HUES64 (cell line): Measurements from ENCODE around the gene DCDC2C.

Source experiments
- H3K27ac ChIP-seq: 2 replicates; pipeline ENCODE4 v1.7.0; 2013; ENCODE audit warnings: low read depth, low read length, inconsistent platforms
- H3K27me3 ChIP-seq: 2 replicates; pipeline ENCODE4 v1.6.1; 2013; ENCODE audit warnings: mild to moderate bottlenecking, low read length; ENCODE audit not compliant: insufficient read depth
- H3K36me3 ChIP-seq: 2 replicates; pipeline ENCODE4 v1.6.1; 2013; ENCODE audit warnings: mild to moderate bottlenecking, low read length; ENCODE audit not compliant: insufficient read depth
- H3K4me1 ChIP-seq: 2 replicates; pipeline ENCODE4 v1.6.1; 2013; ENCODE audit warnings: mild to moderate bottlenecking, low read length, moderate library complexity; ENCODE audit not compliant: insufficient read depth
- H3K4me3 ChIP-seq: 2 replicates; pipeline ENCODE4 v1.5.1; 2013; ENCODE audit warnings: mild to moderate bottlenecking, low read length, moderate library complexity
- H3K9ac ChIP-seq: 2 replicates; pipeline ENCODE4 v1.6.1; 2013; ENCODE audit warnings: mild to moderate bottlenecking, low read depth, low read length
- H3K9me3 ChIP-seq: 2 replicates; pipeline ENCODE4 v1.6.1; 2013; ENCODE audit warnings: low read depth, low read length; ENCODE audit not compliant: insufficient read depth
- WGBS: fragments of 150-250, 120-280 bp; methylation state at CpG from one replicate; pipeline ENCODE4 v1.1.7; 2013; ENCODE audit warnings: missing lambda C conversion rate; 5-methylcytosine and 5-hydroxymethylcytosine counted together

The DCDC2C gene

GRCh38 chr2:3876685-3877084 lies 173.3 kb downstream of the DCDC2C start:
- no peak overlapping the region for H3K4me3 ChIP-seq
- H3K27ac ChIP-seq: no peak overlapping the region
- no peak overlapping the region for H3K9ac ChIP-seq
- peaks cover 2% of the 10 kb centered on the region; the same call in 1 of the 2 replicates for H3K9me3 ChIP-seq
- 62% methylated on average over 2 of the region's 3 CpGs for WGBS
- no peaks in the 10 kb centered on the region for H3K4me1 ChIP-seq
- no peaks in the 10 kb centered on the region for H3K27me3 ChIP-seq
- no peaks in the 10 kb centered on the region for H3K36me3 ChIP-seq

DNA sequence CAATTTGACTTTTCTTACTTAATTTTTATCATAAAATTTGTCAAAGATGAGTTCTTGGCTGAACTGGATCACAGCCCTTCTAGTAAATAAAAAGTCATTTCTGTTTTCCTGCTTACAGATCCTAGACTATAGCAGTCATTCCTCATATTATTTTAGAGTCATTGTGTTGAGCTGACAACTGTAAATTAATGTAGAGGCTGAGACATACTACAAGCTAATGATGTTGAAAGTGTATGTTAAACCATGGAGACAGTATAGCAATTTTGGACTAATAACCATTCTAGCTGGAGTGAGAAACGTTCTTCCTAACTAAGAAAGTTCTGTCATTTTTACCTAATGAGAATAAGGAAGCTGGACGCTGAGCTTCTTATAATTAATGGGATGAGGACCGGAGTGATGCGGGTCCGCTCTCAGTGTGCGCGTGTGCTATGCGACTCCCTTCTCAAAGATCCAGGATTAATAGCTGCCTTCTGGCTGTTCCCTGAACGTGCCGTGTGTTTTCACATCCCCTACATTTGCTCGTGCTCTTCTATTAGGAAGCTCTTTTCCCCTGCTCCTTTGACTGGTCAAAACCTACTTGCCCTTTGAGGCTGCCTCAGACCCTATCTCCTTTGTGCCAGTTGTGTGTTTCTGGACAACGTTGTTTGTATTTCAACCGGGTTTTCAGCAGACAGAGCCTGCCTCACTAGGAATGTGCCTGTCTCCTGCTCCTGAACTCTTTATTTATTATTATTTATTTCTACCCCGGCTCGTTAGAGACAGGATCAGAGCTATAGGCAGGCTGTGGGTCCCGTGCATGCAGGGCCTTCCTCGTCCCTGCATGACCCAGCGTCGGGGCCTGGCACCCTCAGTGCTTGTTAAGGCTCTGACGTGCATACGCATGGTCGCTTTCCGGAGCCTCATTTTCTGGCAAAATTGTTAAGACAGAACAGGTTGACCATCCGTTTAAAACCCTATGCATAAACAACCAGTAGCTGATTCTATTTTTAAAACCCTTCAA lies 182.6 kb downstream of the DCDC2C start:
- Histone ChIP-seq H3K36me3 (no peaks in the 10 kb centered on the region), H3K9me3 (peaks cover 9% of the 10 kb centered on the region), H3K27me3 (no peaks in the 10 kb centered on the region), H3K9ac (no peak overlapping the region), H3K4me3 (no peak overlapping the region), H3K27ac (no peak overlapping the region), H3K4me1 (no peaks in the 10 kb centered on the region)
- WGBS: 92% methylated on average over 24 of the region's 24 CpGs

DNA sequence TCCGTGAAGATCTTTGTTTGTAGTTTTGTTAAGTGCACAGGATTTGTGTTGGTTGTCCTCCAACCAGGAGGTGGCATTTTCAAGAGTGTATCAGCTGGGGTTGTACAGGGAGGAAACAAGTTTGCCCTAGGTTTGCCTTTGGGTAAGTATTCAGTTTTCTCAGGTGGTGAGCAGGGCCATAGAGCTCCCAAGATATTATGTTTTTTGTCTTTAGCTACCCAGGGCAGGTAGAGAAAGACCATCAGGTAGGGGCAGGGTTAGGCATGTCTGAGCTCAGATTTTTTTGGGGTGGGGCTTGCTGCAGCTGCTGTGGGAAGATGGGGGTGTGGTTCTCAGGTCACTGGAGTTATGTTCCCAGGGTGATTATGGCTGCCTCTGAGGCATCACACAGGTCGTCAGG lies 191.6 kb downstream of the DCDC2C start:
- no peak overlapping the region for H3K27ac ChIP-seq
- H3K36me3 ChIP-seq: no peaks in the 10 kb centered on the region
- no peak overlapping the region for H3K9ac ChIP-seq
- WGBS: 80% methylated on average over 2 of the region's 2 CpGs
- H3K27me3 ChIP-seq: no peaks in the 10 kb centered on the region
- no peak overlapping the region for H3K4me3 ChIP-seq
- no peaks in the 10 kb centered on the region for H3K4me1 ChIP-seq
- no peaks in the 10 kb centered on the region for H3K9me3 ChIP-seq
